ENCODE results near the gene FBXO44.

GRCh38 chr1:11653861-11654136 is 878 bp upstream of the FBXO44 start:
- TF ChIP-seq CTCF (IDR thresholded peaks at IDR 0.05 in 8 of 11, conservative IDR thresholded peaks at IDR 0.05 in 3 of 11) (no peak), POLR2A (IDR thresholded peaks at IDR 0.05) (no peak), POLR2AphosphoS5 (IDR thresholded peaks at IDR 0.05) (no peak)
